GM12878 (cell line): ENCODE measurements around the gene TFF1. TPM values are rescaled to one million over a fixed set of nuclear protein-coding genes. Genes with fewer than 3 reads are reported as not detected.

Source experiments
- ATAC-seq: fragments of 200-7000 bp; cut with Tn5 transposase; 3 replicates; pipeline ENCODE4 v1.9.1; 2020; ENCODE audit warnings: mild to moderate bottlenecking, moderate library complexity
- BruUV-seq: library from RNA; stranded (reverse); fragments of 400-500 nt; replicated peaks from 2 replicates; lab custom pipeline; 2021; lab: Mats Ljungman, UMichigan
- CTCF ChIA-PET: fragments of 300-600 bp; sonication (Branson Sonifier 250); formaldehyde crosslinking; extraction: SDS; loops from one replicate; lab custom pipeline; 2021; ENCODE audit warnings: inconsistent platforms; lab: Yijun Ruan, JAX
- POLR2A ChIA-PET: fragments of 350-600 bp; formaldehyde crosslinking; extraction: SDS; loops from one replicate; lab custom pipeline; 2021; ENCODE audit warnings: inconsistent platforms; lab: Charles Lee
- RAD21 ChIA-PET: fragments of 300-600 bp; sonication (Branson Sonifier 250); formaldehyde crosslinking; loops from one replicate; lab custom pipeline; 2023; ENCODE audit warnings: antibody characterized with exemption; ENCODE audit not compliant: unreplicated experiment; lab: Charles Lee
- SMC1A ChIA-PET: fragments of 300-600 bp; sonication (Branson Sonifier 250); formaldehyde crosslinking; loops from one replicate; lab custom pipeline; 2023; ENCODE audit not compliant: unreplicated experiment, uncharacterized antibody; lab: Charles Lee
- DNase-seq: peaks from one replicate; pipeline ENCODE4 v3.0.0-alpha.2; 2011; ENCODE audit warnings: low read depth, low spot score
- FAIRE-seq: peaks from 3 replicates; lab custom pipeline; 2011; peaks lifted over from hg19 to GRCh38; lab: Jason Lieb, UNC
- H2AFZ ChIP-seq: 2 replicates; pipeline ENCODE4 v1.6.0; 2011; ENCODE audit warnings: low read depth, low read length, control low read depth; ENCODE audit not compliant: control insufficient read depth
- H3K27ac ChIP-seq: 2 replicates; pipeline ENCODE4 v1.5.1; 2011; ENCODE audit warnings: control low read depth; ENCODE audit not compliant: control insufficient read depth, insufficient read depth
- H3K27me3 ChIP-seq, 2 experiments: replicated peaks in 1 of 2; 2 replicates each; pipeline versions ENCODE4 v1.6.0 to v1.6.1; 2011; ENCODE audit warnings: low read length in 1 of 2; ENCODE audit not compliant: control insufficient read depth in 2 of 2, insufficient read depth in 2 of 2
- H3K36me3 ChIP-seq, 2 experiments: 2 replicates each; pipeline ENCODE4 v1.5.1; 2011; ENCODE audit warnings: low read length in 1 of 2; ENCODE audit not compliant: control insufficient read depth in 2 of 2, insufficient read depth in 2 of 2
- H3K4me1 ChIP-seq: 2 replicates; pipeline ENCODE4 v1.6.1; 2011; ENCODE audit warnings: mild to moderate bottlenecking, low read length, moderate library complexity, mixed read lengths; ENCODE audit not compliant: control insufficient read depth, insufficient read depth
- H3K4me2 ChIP-seq: 2 replicates; pipeline ENCODE4 v1.6.0; 2011; ENCODE audit warnings: control low read depth; ENCODE audit not compliant: control insufficient read depth, insufficient read depth
- H3K4me3 ChIP-seq: fragments of 200-600 bp; sonication (generic); 2 replicates; pipeline ENCODE4 v1.5.1; 2016
- H3K79me2 ChIP-seq: 2 replicates; pipeline ENCODE4 v1.6.0; 2011; ENCODE audit warnings: low read length; ENCODE audit not compliant: control insufficient read depth, insufficient read depth
- H3K9ac ChIP-seq: 2 replicates; pipeline ENCODE4 v1.8.0; 2011; ENCODE audit warnings: low read length, control low read depth, mixed read lengths; ENCODE audit not compliant: control insufficient read depth, insufficient read depth
- H3K9me3 ChIP-seq: replicated peaks from 3 replicates; pipeline ENCODE4 v1.5.1; 2011; ENCODE audit warnings: mild to moderate bottlenecking, low read length; ENCODE audit not compliant: control insufficient read depth, insufficient read depth
- H4K20me1 ChIP-seq: 2 replicates; pipeline ENCODE4 v1.6.0; 2011; ENCODE audit not compliant: control insufficient read depth, insufficient read depth
- ATF3 ChIP-seq: IDR thresholded peaks from 2 replicates; pipeline ENCODE4 v1.6.1; 2011; ENCODE audit warnings: low read depth, mild to moderate bottlenecking, low read length, moderate library complexity, borderline replicate concordance; ENCODE audit errors: extremely low read depth
- BMI1 ChIP-seq: fragments of 450-650 bp; IDR thresholded peaks from 2 replicates; pipeline ENCODE4 v1.6.1; 2016; ENCODE audit warnings: mild to moderate bottlenecking, moderate library complexity, borderline replicate concordance
- CBX5 ChIP-seq: sonication (generic); IDR thresholded peaks from 2 replicates; pipeline ENCODE4 v1.6.1; 2016; ENCODE audit warnings: low read depth, moderate library complexity, mild to moderate bottlenecking, inconsistent platforms
- CEBPZ ChIP-seq: fragments of 150-350 bp; IDR thresholded peaks from 2 replicates; pipeline ENCODE4 v1.6.1; 2016; ENCODE audit warnings: low read depth, low read length
- CHD4 ChIP-seq: fragments of 200-600 bp; sonication (generic); IDR thresholded peaks from 2 replicates; pipeline ENCODE4 v1.6.1; 2016; ENCODE audit warnings: mild to moderate bottlenecking
- E2F4 ChIP-seq: IDR thresholded peaks from 2 replicates; pipeline ENCODE4 v1.6.1; 2012; ENCODE audit warnings: low read depth, low read length, improper control_type of control experiment
- EP300 ChIP-seq, 2 experiments: fragments of 150-350 bp in 1 of 2; IDR thresholded peaks; 2 replicates each; pipeline ENCODE4 v1.6.1; 2011 to 2012; ENCODE audit warnings: low read depth in 2 of 2, low read length in 2 of 2, borderline replicate concordance in 1 of 2, improper control_type of control experiment in 1 of 2, inconsistent platforms in 1 of 2; ENCODE audit not compliant: control insufficient read depth in 1 of 2
- GATAD2B ChIP-seq: fragments of 450-650 bp; conservative IDR thresholded peaks from 2 replicates; pipeline ENCODE4 v1.6.1; 2017; ENCODE audit warnings: low read depth, mild to moderate bottlenecking, moderate library complexity
- HDGF ChIP-seq: fragments of 450-650 bp; IDR thresholded peaks from 2 replicates; pipeline ENCODE4 v1.6.1; 2016; ENCODE audit warnings: antibody characterized with exemption
- IRF4 ChIP-seq: IDR thresholded peaks from 2 replicates; pipeline ENCODE4 v1.6.1; 2011; ENCODE audit warnings: low read depth, low read length
- KAT2A ChIP-seq: conservative IDR thresholded peaks from 2 replicates; pipeline ENCODE4 v1.6.1; 2011; ENCODE audit warnings: low read depth, low read length; ENCODE audit not compliant: control insufficient read depth
- MEF2A ChIP-seq: IDR thresholded peaks from 2 replicates; pipeline ENCODE4 v1.6.1; 2011; ENCODE audit warnings: low read depth, mild to moderate bottlenecking, low read length, moderate library complexity; ENCODE audit not compliant: insufficient read depth
- MTA3 ChIP-seq: IDR thresholded peaks from 2 replicates; pipeline ENCODE4 v1.6.1; 2012; ENCODE audit warnings: low read length, inconsistent platforms, borderline replicate concordance
- POLR2AphosphoS5 ChIP-seq: IDR thresholded peaks from 2 replicates; pipeline ENCODE4 v1.6.1; 2011; ENCODE audit warnings: mild to moderate bottlenecking, low read length, inconsistent platforms
- RB1 ChIP-seq: fragments of 450-650 bp; formaldehyde crosslinking; IDR thresholded peaks from 2 replicates; pipeline ENCODE4 v1.6.1; 2017; ENCODE audit warnings: mild to moderate bottlenecking, borderline replicate concordance
- ZNF384 ChIP-seq: IDR thresholded peaks from 2 replicates; pipeline ENCODE4 v1.6.1; 2012; ENCODE audit warnings: low read depth, mild to moderate bottlenecking, low read length, improper control_type of control experiment, borderline replicate concordance
- ZNF622 ChIP-seq: fragments of 450-650 bp; IDR thresholded peaks from 2 replicates; pipeline ENCODE4 v1.6.1; 2017; ENCODE audit warnings: mild to moderate bottlenecking, inconsistent platforms
- ZSCAN29 ChIP-seq: fragments of 450-650 bp; IDR thresholded peaks from 2 replicates; pipeline ENCODE4 v1.6.1; 2017; ENCODE audit warnings: mild to moderate bottlenecking, moderate library complexity
- WGBS: methylation state at CpG from one replicate; pipeline ENCODE4 v1.1.6; 2016; ENCODE audit warnings: low lambda C conversion rate; ENCODE audit not compliant: insufficient replicate concordance, insufficient coverage; ENCODE audit errors: missing lambda C conversion rate; 5-methylcytosine and 5-hydroxymethylcytosine counted together
- in situ Hi-C: fragments of 300-500 bp; cut with MboI; formaldehyde crosslinking; loops from 9 replicates; pipeline ENCODE4 v1.14.3; 2018; ENCODE audit warnings: mixed read lengths
- intact Hi-C: fragments of 100-400 bp; cut with micrococcal nuclease; formaldehyde crosslinking; loops from one replicate; pipeline ENCODE4 v1.14.2; 2022; ENCODE audit not compliant: unreplicated experiment
- polyA plus RNA-seq, 11 experiments: library from polyadenylated mRNA; depleted of rRNA in 4 of 11; unstranded in 6 of 11; stranded (reverse) in 5 of 11; fragments of >200 nt; fragmentation: Nextera tagmentation in 4 of 11; fragmentation: Illumina TruSeq in 1 of 11; extraction: Ambion mirVana in 4 of 11; extraction: Trizol in 1 of 11; gene quantifications; 1 replicate in 1 of 11; 2 replicates in 10 of 11; pipeline versions ENCODE4 v1.2.1 to v1.2.3, GENCODE V29; 2011 to 2016; ENCODE audit warnings: inconsistent platforms in 2 of 11, missing spikeins in 2 of 11, low read depth in 1 of 11
- total RNA-seq, 4 experiments: library from RNA; depleted of rRNA in 3 of 4; stranded (reverse); fragments of >200 nt in 3 of 4; fragmentation: Illumina TruSeq in 1 of 4; extraction: Trizol in 1 of 4; gene quantifications; 2 replicates each; pipeline versions ENCODE4 v1.2.1 to v1.2.3, GENCODE V29; 2013 to 2021

The TFF1 gene
- total and polyA plus RNA-seq, 10 of the 15 experiments (the other 5 are each of a cell fraction or from before 2014, with no cell fraction given): 0.13 TPM; not detected in 9

DNA sequence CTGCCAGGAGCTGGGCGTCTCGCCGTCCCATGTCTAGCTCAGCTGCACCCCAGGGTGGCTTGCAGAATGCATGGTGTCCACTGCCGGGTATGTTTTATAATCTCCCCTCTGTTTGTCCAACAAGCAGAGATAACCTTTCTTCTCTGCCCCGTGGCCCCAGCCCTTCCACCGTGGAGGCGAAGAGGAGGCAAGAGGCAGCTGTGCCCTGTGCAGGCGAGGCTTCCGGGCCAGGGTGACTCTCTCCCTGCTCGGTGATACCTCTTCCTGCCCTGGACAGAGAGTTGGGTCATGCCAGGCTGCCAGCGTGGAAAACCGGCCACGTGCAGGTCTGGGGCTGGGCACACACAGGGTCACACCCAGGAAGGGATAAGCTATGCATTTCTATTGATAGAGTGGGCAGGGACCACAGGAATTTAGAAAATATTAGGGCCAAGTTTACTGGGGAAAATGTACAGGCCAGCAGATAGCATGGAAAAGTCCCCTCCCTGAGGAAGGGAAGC is 15.4 kb downstream of the TFF1 start, which contains the start of gene TFF2:
TFF2 (minus strand) TSS at position 68 of the 500 bp plus-strand sequence; CDS start at position 31, 37 bp downstream.
- H3K27me3 ChIP-seq: no peaks in the 10 kb centered on the region
- BruUV-seq: no TSS peak
- no peak for ATAC-seq
- H2AFZ ChIP-seq: no peak within 1 kb of the TSS
- TF ChIP-seq ZNF384: no peak
- no peak for TF ChIP-seq POLR2AphosphoS5
- TF ChIP-seq E2F4: no peak
- TF ChIP-seq RB1: no peak
- no peak for TF ChIP-seq CEBPZ
- TF ChIP-seq KAT2A: no peak
- no peak for TF ChIP-seq ATF3
- TF ChIP-seq IRF4: no peak
- no peak for TF ChIP-seq GATAD2B
- no peak for TF ChIP-seq CHD4
- no peak for TF ChIP-seq HDGF
- TF ChIP-seq CBX5: no peak
- no peak for TF ChIP-seq MTA3
- no peak for TF ChIP-seq ZSCAN29
- no peak for TF ChIP-seq EP300 (IDR thresholded peaks at IDR 0.05; ENCODE audit: borderline replicate concordance in 1 of 2, control insufficient read depth in 1 of 2, low read depth in 2 of 2, low read length in 2 of 2)
- no peak for TF ChIP-seq BMI1
- no peak for TF ChIP-seq ZNF622
- TF ChIP-seq MEF2A: no peak
- TF ChIP-seq, all 136 proteins: peak for 0
- Histone ChIP-seq H3K79me2 (no peaks in the 10 kb centered on the region), H3K36me3 (no peaks in the 10 kb centered on the region), H3K9me3 (peaks cover 7% of the 10 kb centered on the region; the same call in 2 of the 3 replicates), H3K4me1 (no peaks in the 10 kb centered on the region), H3K27ac (no peak within 1 kb of the TSS), H3K4me2 (no peak within 1 kb of the TSS), H3K9ac (no peak within 1 kb of the TSS), H3K4me3 (no peak within 1 kb of the TSS), H4K20me1 (no peaks in the 10 kb centered on the region)
- DNase-seq (no peak), FAIRE-seq (no peak)
- CTCF ChIA-PET: no interaction called here
- RAD21 ChIA-PET: no interaction called here
- in situ Hi-C loops: no loop called here
- POLR2A ChIA-PET: no interaction called here
- intact Hi-C loops: no loop called here
- WGBS: 44% methylated on average over 13 of the region's 13 CpGs
- SMC1A ChIA-PET: no interaction called here
